SU-DHL-6 (cell line): ENCODE results near the gene CLTA.

Source experiments
- H2AFZ ChIP-seq: fragments of 200-600 bp; sonication (generic); 2 replicates; pipeline ENCODE4 v1.6.1; 2014; ENCODE audit warnings: low read depth, mild to moderate bottlenecking, moderate library complexity, mixed read lengths, antibody characterized with exemption, low read length; ENCODE audit not compliant: severe bottlenecking
- H3F3A ChIP-seq: fragments of 200-600 bp; shearing (Covaris generic); 2 replicates; pipeline ENCODE4 v1.6.0; 2016; ENCODE audit warnings: antibody characterized with exemption, mild to moderate bottlenecking; ENCODE audit not compliant: insufficient read depth
- H3K27ac ChIP-seq: fragments of 200-600 bp; sonication (generic); 2 replicates; pipeline ENCODE4 v1.5.1; 2016; ENCODE audit warnings: low read depth, mild to moderate bottlenecking, low read length, moderate library complexity, mixed read lengths
- H3K27me3 ChIP-seq: fragments of 200-600 bp; sonication (generic), shearing (Covaris generic); 2 replicates; pipeline ENCODE4 v1.6.0; 2014; ENCODE audit warnings: mild to moderate bottlenecking, low read length
- H3K36me3 ChIP-seq: fragments of 200-600 bp; sonication (generic); 2 replicates; pipeline ENCODE4 v1.6.1; 2014; ENCODE audit warnings: mild to moderate bottlenecking, low read length, mixed read lengths
- H3K4me2 ChIP-seq: fragments of 300-600, 200-600 bp; shearing (Covaris generic), sonication (generic); 2 replicates; pipeline ENCODE4 v1.6.0; 2014; ENCODE audit warnings: low read length, low read depth, mild to moderate bottlenecking; ENCODE audit not compliant: poor library complexity, severe bottlenecking
- H3K4me3 ChIP-seq: fragments of 200-600 bp; sonication (generic); 2 replicates; pipeline ENCODE4 v1.5.1; 2014; ENCODE audit warnings: antibody characterized with exemption, low read length, mild to moderate bottlenecking, mixed read lengths; ENCODE audit not compliant: insufficient read depth, poor library complexity, severe bottlenecking
- H3K79me2 ChIP-seq: fragments of 200-600 bp; sonication (generic); 2 replicates; pipeline ENCODE4 v1.6.1; 2014; ENCODE audit warnings: mild to moderate bottlenecking, low read length, moderate library complexity; ENCODE audit not compliant: insufficient read depth
- H3K9ac ChIP-seq: fragments of 200-600 bp; sonication (generic); 2 replicates; pipeline ENCODE4 v1.7.0; 2014; ENCODE audit warnings: mild to moderate bottlenecking, low read length
- H3K9me2 ChIP-seq: fragments of 200-600 bp; sonication (generic); replicated peaks from 2 replicates; pipeline ENCODE4 v1.6.1; 2014; ENCODE audit warnings: low read length; ENCODE audit not compliant: insufficient read depth
- H3K9me3 ChIP-seq: fragments of 200-600 bp; sonication (generic); 2 replicates; pipeline ENCODE4 v1.6.1; 2014; ENCODE audit warnings: low read length, mixed read lengths; ENCODE audit not compliant: insufficient read depth
- H4K20me1 ChIP-seq: fragments of 200-600 bp; sonication (generic); 2 replicates; pipeline ENCODE4 v1.6.1; 2014; ENCODE audit warnings: low read depth, mild to moderate bottlenecking, antibody characterized with exemption, low read length, moderate library complexity, mixed read lengths
- EZH2phosphoT487 ChIP-seq: fragments of 200-600 bp; sonication (generic), shearing (Covaris generic); conservative IDR thresholded peaks from 2 replicates; pipeline ENCODE4 v1.6.1; 2018; ENCODE audit warnings: mild to moderate bottlenecking, antibody characterized with exemption, low read length, moderate library complexity, mixed read lengths
- TF ChIP-seq, protein P1 (sequence below): fragments of 200-600 bp; sonication (generic); IDR thresholded peaks from one replicate; pipeline ENCODE4 v1.5.1; 2017; ENCODE audit warnings: antibody characterized with exemption, mild to moderate bottlenecking, low read length, moderate library complexity; ENCODE audit not compliant: insufficient read depth, poor library complexity, severe bottlenecking

Gene CLTA

DNA sequence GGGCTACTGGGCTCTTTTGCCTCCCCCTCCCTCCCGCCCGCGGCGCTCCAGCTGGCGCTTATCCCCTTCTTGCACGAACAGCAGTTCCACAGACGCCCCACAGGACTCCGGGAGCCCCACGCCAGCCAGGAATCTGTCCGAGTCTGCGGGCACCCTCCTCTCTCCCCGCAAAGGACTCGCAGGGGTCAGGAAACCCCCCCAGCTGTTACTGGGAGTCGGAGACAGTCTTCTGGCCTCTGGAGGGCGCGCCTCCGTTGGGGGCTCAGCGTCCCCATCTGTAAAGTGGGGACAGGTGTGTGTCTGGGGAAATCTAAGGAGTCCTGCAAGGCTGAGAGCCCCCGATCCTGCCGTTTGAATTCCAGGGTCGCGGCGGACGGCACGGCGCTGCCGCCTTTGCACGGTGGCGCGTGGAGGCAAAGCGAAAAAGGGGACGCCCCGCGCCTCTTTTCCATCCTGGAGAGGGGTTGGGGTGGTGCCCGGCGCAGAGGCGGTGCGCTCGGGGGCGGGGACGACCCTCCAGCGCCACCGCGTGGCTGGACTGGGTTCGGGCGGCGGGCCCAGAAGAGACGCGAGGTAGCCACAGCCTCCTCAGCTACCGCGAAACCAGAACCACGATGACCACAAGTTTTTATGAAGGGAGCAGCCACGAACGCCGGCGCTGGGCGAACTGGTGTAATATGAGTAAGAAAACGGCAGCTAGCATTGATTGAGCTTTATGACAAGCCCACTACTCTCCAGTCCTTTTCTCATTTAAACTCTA is 24.4 kb upstream of the CLTA start:
- Histone ChIP-seq H3F3A (no peaks in the 10 kb centered on the region), H3K9me3 (no peaks in the 10 kb centered on the region), H3K27me3 (no peaks in the 10 kb centered on the region), H4K20me1 (no peaks in the 10 kb centered on the region), H3K36me3 (no peaks in the 10 kb centered on the region), H3K4me2 (peak overlapping the region; percentile 65), H3K9me2 (no peaks in the 10 kb centered on the region), H2AFZ (peak overlapping the region; percentile 97), H3K27ac (no peak overlapping the region), H3K4me3 (peak overlapping the region; percentile 63), H3K79me2 (no peaks in the 10 kb centered on the region), H3K9ac (peak overlapping the region; percentile 49)
- no peak for TF ChIP-seq EZH2phosphoT487
- TF ChIP-seq, protein P1, sequence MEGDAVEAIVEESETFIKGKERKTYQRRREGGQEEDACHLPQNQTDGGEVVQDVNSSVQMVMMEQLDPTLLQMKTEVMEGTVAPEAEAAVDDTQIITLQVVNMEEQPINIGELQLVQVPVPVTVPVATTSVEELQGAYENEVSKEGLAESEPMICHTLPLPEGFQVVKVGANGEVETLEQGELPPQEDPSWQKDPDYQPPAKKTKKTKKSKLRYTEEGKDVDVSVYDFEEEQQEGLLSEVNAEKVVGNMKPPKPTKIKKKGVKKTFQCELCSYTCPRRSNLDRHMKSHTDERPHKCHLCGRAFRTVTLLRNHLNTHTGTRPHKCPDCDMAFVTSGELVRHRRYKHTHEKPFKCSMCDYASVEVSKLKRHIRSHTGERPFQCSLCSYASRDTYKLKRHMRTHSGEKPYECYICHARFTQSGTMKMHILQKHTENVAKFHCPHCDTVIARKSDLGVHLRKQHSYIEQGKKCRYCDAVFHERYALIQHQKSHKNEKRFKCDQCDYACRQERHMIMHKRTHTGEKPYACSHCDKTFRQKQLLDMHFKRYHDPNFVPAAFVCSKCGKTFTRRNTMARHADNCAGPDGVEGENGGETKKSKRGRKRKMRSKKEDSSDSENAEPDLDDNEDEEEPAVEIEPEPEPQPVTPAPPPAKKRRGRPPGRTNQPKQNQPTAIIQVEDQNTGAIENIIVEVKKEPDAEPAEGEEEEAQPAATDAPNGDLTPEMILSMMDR: peak; percentile 98

DNA sequence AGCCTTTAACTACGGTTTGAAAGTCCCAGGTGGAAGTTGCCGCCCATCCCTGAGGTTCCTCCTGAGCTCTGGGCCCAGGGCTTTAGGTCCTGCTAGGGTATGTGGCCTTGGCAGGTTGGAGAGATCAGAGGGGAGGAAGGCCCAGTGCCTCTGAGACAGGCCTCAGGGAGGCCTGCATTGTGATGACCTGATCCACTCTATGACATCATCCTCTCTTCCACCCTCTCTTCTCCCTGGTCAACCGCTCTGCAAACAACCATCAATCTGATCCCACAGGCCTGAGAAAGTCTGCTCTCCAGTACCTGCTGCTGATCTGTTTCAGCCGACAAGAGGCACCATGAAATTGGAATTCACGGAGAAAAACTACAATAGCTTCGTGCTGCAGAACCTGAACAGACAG is 21.6 kb upstream of the CLTA start, which contains the start of gene CCIN:
TSS of gene CCIN (plus strand) at position 223 of the 400 bp plus-strand sequence. CDS start at position 338, 115 bp downstream.
- TF ChIP-seq, protein P1: no peak
- TF ChIP-seq EZH2phosphoT487: no peak

DNA sequence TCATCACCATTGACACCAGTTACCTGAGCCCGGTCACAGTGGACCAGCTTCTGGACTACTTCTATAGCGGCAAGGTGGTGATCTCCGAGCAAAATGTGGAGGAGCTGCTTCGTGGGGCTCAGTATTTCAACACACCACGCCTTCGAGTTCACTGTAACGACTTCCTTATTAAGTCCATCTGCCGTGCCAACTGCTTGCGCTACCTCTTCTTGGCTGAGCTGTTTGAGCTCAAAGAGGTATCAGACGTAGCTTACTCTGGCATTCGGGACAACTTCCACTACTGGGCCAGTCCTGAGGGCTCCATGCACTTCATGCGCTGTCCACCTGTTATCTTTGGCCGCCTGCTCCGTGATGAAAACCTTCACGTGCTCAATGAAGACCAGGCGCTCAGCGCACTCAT is 21.0 kb upstream of the CLTA start:
- no peaks in the 10 kb centered on the region for H3K36me3 ChIP-seq
- H3K4me3 ChIP-seq: no peak overlapping the region
- H3K4me2 ChIP-seq: no peak overlapping the region
- no peaks in the 10 kb centered on the region for H3K27me3 ChIP-seq
- H3K79me2 ChIP-seq: no peaks in the 10 kb centered on the region
- no peak overlapping the region for H2AFZ ChIP-seq
- TF ChIP-seq, protein P1: no peak
- TF ChIP-seq EZH2phosphoT487: no peak
- H3K27ac ChIP-seq: no peak overlapping the region
- no peak overlapping the region for H3K9ac ChIP-seq
- H3K9me2 ChIP-seq: no peaks in the 10 kb centered on the region
- H3K9me3 ChIP-seq: no peaks in the 10 kb centered on the region
- H3F3A ChIP-seq: no peaks in the 10 kb centered on the region
- no peaks in the 10 kb centered on the region for H4K20me1 ChIP-seq

More for the DNA sequence above, 21.6 kb upstream of the CLTA start, which contains the start of gene CCIN:
- no peaks in the 10 kb centered on the region for H3K9me3 ChIP-seq
- H3K27ac ChIP-seq: no peak within 1 kb of the TSS
- no peaks in the 10 kb centered on the region for H4K20me1 ChIP-seq
- H3K27me3 ChIP-seq: no peaks in the 10 kb centered on the region
- no peak within 1 kb of the TSS for H3K4me3 ChIP-seq
- H3K79me2 ChIP-seq: no peaks in the 10 kb centered on the region
- no peak within 1 kb of the TSS for H3K4me2 ChIP-seq
- no peaks in the 10 kb centered on the region for H3F3A ChIP-seq
- H2AFZ ChIP-seq: no peak within 1 kb of the TSS
- no peaks in the 10 kb centered on the region for H3K36me3 ChIP-seq
- no peak within 1 kb of the TSS for H3K9ac ChIP-seq
- H3K9me2 ChIP-seq: no peaks in the 10 kb centered on the region
